K562 (cell line): Measurements from ENCODE around the gene ISYNA1. TPM values are rescaled to one million over a fixed set of nuclear protein-coding genes. Genes with fewer than 3 reads are reported as not detected.
A peak's percentile ranks its signal among the peaks of the same experiment; 100 is the strongest.

ENCODE experiments used
- CBX8 ChIP-seq: fragments of 200-600 bp; sonication (generic); IDR thresholded peaks from 2 replicates; pipeline ENCODE4 v1.6.1; 2012; ENCODE audit warnings: borderline replicate concordance, mixed run types, low read depth, mild to moderate bottlenecking, moderate library complexity, mixed read lengths, low read length, control low read depth, inconsistent platforms; ENCODE audit not compliant: poor library complexity, severe bottlenecking; ENCODE audit errors: extremely low read depth
- CLOCK ChIP-seq: fragments of 250-450 bp; sonication (Bioruptor Pico); IDR thresholded peaks from 2 replicates; pipeline ENCODE4 v1.4.0; 2020; ENCODE audit warnings: mild to moderate bottlenecking, moderate library complexity, borderline replicate concordance
- CREM ChIP-seq: IDR thresholded peaks from 2 replicates; pipeline ENCODE4 v1.6.1; 2014; ENCODE audit warnings: antibody characterized with exemption, low read depth
- ELK3 ChIP-seq: fragments of 450-650 bp; formaldehyde crosslinking; IDR thresholded peaks from 2 replicates; pipeline ENCODE4 v1.4.0; 2020; ENCODE audit warnings: mild to moderate bottlenecking
- MBD2 ChIP-seq: sonication (generic); IDR thresholded peaks from 2 replicates; pipeline ENCODE4 v1.6.1; 2016; ENCODE audit warnings: low read depth, borderline replicate concordance
- MCM3 ChIP-seq: fragments of 450-650 bp; IDR thresholded peaks from 2 replicates; pipeline ENCODE4 v1.6.1; 2016
- NFXL1 ChIP-seq: fragments of 450-650 bp; formaldehyde crosslinking; IDR thresholded peaks from 2 replicates; pipeline ENCODE4 v1.4.0; 2021; ENCODE audit warnings: mild to moderate bottlenecking
- POLR2AphosphoS5 ChIP-seq: IDR thresholded peaks from 2 replicates; pipeline ENCODE4 v1.6.1; 2011; ENCODE audit warnings: mild to moderate bottlenecking, low read depth, low read length, moderate library complexity; ENCODE audit not compliant: control insufficient read depth, insufficient read depth
- RERE ChIP-seq: sonication (generic); formaldehyde crosslinking; IDR thresholded peaks from 2 replicates; pipeline ENCODE4 v1.8.0; 2023; ENCODE audit warnings: missing genetic modification reagents, mild to moderate bottlenecking, borderline replicate concordance
- SP1 ChIP-seq: sonication (generic); formaldehyde crosslinking; IDR thresholded peaks from 2 replicates; pipeline ENCODE4 v1.8.1; 2022; ENCODE audit warnings: mild to moderate bottlenecking, missing genetic modification reagents
- TBL1XR1 ChIP-seq, 2 experiments: IDR thresholded peaks; 2 replicates each; pipeline ENCODE4 v1.6.1; 2012; ENCODE audit warnings: improper control_type of control experiment in 2 of 2, low read length in 2 of 2, mild to moderate bottlenecking in 1 of 2
- TRIM28 ChIP-seq: fragments of 450-650 bp; IDR thresholded peaks from 2 replicates; pipeline ENCODE4 v1.6.1; 2017
- ZBTB12 ChIP-seq: fragments of 250-450 bp; sonication (Bioruptor Pico); IDR thresholded peaks from 2 replicates; pipeline ENCODE4 v1.4.0; 2020
- ZBTB7A ChIP-seq: IDR thresholded peaks from 2 replicates; pipeline ENCODE4 v1.6.1; 2011; ENCODE audit warnings: low read depth, mild to moderate bottlenecking, low read length, moderate library complexity, borderline replicate concordance; ENCODE audit not compliant: control insufficient read depth
- ZBTB8A ChIP-seq: fragments of 450-650 bp; IDR thresholded peaks from 2 replicates; pipeline ENCODE4 v1.6.1; 2018; ENCODE audit warnings: mild to moderate bottlenecking, moderate library complexity; ENCODE audit not compliant: partially characterized antibody
- ZNF263 ChIP-seq: sonication (generic); formaldehyde crosslinking; IDR thresholded peaks from 2 replicates; pipeline ENCODE4 v1.8.0; 2022; ENCODE audit warnings: mild to moderate bottlenecking, missing genetic modification reagents, borderline replicate concordance
- ZNF3 ChIP-seq: fragments of 250-450 bp; sonication (Bioruptor Pico); IDR thresholded peaks from 2 replicates; pipeline ENCODE4 v1.5.0; 2021; ENCODE audit warnings: mild to moderate bottlenecking, moderate library complexity
- polyA plus RNA-seq, 8 experiments: library from polyadenylated mRNA; depleted of rRNA in 4 of 8; stranded (reverse) in 5 of 8; unstranded in 3 of 8; fragments of >200 nt; fragmentation: Nextera tagmentation in 2 of 8; fragmentation: Illumina TruSeq in 1 of 8; extraction: Ambion mirVana in 2 of 8; extraction: Trizol in 1 of 8; gene quantifications; 2 replicates each; pipeline versions ENCODE4 v1.2.1 to v1.2.3, GENCODE V29; 2011 to 2014; ENCODE audit warnings: inconsistent platforms in 1 of 8, missing spikeins in 1 of 8
- total RNA-seq, 7 experiments: library from RNA; depleted of rRNA in 6 of 7; stranded (reverse); fragments of >200 nt in 6 of 7; fragmentation: Illumina TruSeq in 2 of 7; extraction: Trizol in 2 of 7; gene quantifications; 2 replicates each; pipeline versions ENCODE4 v1.2.1 to v1.2.3, GENCODE V29; 2011 to 2021; ENCODE audit warnings: low replicate concordance in 1 of 7

The ISYNA1 gene
- total and polyA plus RNA-seq, 9 of the 15 experiments (the other 6 are each of a cell fraction or from before 2014, with no cell fraction given), result 21.8 to 460 (median 93.2) TPM

- TF ChIP-seq ZBTB7A, result peak; percentile 99
- TF ChIP-seq CLOCK (CRISPR knock-in tag), result no peak
- TF ChIP-seq NFXL1 (CRISPR knock-in tag), result no peak
- TF ChIP-seq TBL1XR1 (IDR thresholded peaks at IDR 0.05; ENCODE audit: low read length in 2 of 2), result no peak; a peak in 1 of 4 replicates
- TF ChIP-seq CREM, result peak; percentile 63
- TF ChIP-seq ZNF3 (CRISPR knock-in tag), result no peak
- no peak for TF ChIP-seq ZBTB8A
- no peak for TF ChIP-seq SP1 (CRISPR knock-in tag)
- 0 out of 2 replicates have a peak, but pooled peaks have one; percentile 24 for TF ChIP-seq MBD2
- TF ChIP-seq ZNF263 (CRISPR knock-in tag), result peak; percentile 100
- no peak for TF ChIP-seq CBX8
- no peak; the same call in 1 of the 2 replicates for TF ChIP-seq ZBTB12 (CRISPR knock-in tag)
- no peak for TF ChIP-seq POLR2AphosphoS5
- no peak for TF ChIP-seq MCM3
- no peak for TF ChIP-seq TRIM28
- no peak for TF ChIP-seq RERE (CRISPR knock-in tag)
- no peak for TF ChIP-seq ELK3 (CRISPR knock-in tag)
Observed at GRCh38 chr19:18415178-18415867, 22.6 kb downstream of the ISYNA1 start (continued).
